OCI-LY1 (cell line): Measurements from ENCODE around the gene SMARCC2.

Source experiments
- EZH2 ChIP-seq: fragments of 200-600 bp; sonication (generic), shearing (Covaris generic); IDR thresholded peaks from 2 replicates; pipeline ENCODE4 v1.8.0; 2017; ENCODE audit warnings: borderline replicate concordance, mixed run types, mild to moderate bottlenecking, antibody characterized with exemption, low read length, moderate library complexity, mixed read lengths
- TF ChIP-seq, protein P1 (sequence below): fragments of 200-600 bp; sonication (generic), shearing (Covaris generic); IDR thresholded peaks from 2 replicates; pipeline ENCODE4 v1.5.1; 2017; ENCODE audit warnings: mild to moderate bottlenecking, antibody characterized with exemption, low read length, moderate library complexity, mixed read lengths

DNA sequence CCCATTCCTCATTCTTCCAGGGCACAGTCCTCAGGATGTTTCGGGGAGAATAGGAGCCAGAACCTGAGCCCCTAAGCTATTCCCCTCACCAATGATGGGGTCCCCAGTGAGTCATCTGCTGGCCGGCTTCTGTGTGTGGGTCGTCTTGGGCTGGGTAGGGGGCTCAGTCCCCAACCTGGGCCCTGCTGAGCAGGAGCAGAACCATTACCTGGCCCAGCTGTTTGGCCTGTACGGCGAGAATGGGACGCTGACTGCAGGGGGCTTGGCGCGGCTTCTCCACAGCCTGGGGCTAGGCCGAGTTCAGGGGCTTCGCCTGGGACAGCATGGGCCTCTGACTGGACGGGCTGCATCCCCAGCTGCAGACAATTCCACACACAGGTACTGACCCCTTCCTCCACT is 41.9 kb upstream of the SMARCC2 start:
- no peak for TF ChIP-seq EZH2
- TF ChIP-seq, protein P1, sequence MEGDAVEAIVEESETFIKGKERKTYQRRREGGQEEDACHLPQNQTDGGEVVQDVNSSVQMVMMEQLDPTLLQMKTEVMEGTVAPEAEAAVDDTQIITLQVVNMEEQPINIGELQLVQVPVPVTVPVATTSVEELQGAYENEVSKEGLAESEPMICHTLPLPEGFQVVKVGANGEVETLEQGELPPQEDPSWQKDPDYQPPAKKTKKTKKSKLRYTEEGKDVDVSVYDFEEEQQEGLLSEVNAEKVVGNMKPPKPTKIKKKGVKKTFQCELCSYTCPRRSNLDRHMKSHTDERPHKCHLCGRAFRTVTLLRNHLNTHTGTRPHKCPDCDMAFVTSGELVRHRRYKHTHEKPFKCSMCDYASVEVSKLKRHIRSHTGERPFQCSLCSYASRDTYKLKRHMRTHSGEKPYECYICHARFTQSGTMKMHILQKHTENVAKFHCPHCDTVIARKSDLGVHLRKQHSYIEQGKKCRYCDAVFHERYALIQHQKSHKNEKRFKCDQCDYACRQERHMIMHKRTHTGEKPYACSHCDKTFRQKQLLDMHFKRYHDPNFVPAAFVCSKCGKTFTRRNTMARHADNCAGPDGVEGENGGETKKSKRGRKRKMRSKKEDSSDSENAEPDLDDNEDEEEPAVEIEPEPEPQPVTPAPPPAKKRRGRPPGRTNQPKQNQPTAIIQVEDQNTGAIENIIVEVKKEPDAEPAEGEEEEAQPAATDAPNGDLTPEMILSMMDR = no peak
